ENCODE measurements around the gene PAPOLA.
A peak's percentile ranks its signal among the peaks of the same experiment; 100 is the strongest.

The PAPOLA gene

GRCh38 chr14:96589577-96589976 lies 87.4 kb downstream of the PAPOLA start:
- Histone ChIP-seq H3K36me3 (replicated peaks) (no peaks in the 10 kb centered on the region), H3K4me3 (ENCODE audit: low read depth, low read length) (no peak overlapping the region), H3K27ac (no peak overlapping the region), H3K27me3 (replicated peaks) (peaks cover 3% of the 10 kb centered on the region)
- TF ChIP-seq CTCF (IDR thresholded peaks at IDR 0.05; ENCODE audit: low read depth, low read length, missing control alignments) = no peak
- no peak for DNase-seq
- in situ Hi-C loops (cut with HindIII; ENCODE audit: low pct_ligation_motif_present, low sequenced_read_pairs) = no loop called here

GRCh38 chr14:96590190-96590864 lies 88.1 kb downstream of the PAPOLA start:
- no peaks in the 10 kb centered on the region for H3K27me3 ChIP-seq (replicated peaks)

GRCh38 chr14:96592591-96593386 lies 90.6 kb downstream of the PAPOLA start:
- H3K36me3 ChIP-seq (replicated peaks) = no peaks in the 10 kb centered on the region
- DNase-seq = no peak
- H3K27me3 ChIP-seq (replicated peaks) = no peaks in the 10 kb centered on the region
- no peak for TF ChIP-seq CTCF (IDR thresholded peaks at IDR 0.05; ENCODE audit: low read depth, low read length, missing control alignments)
- H3K4me3 ChIP-seq (ENCODE audit: low read depth, low read length) = peak overlapping the region; percentile 49
- no peak overlapping the region for H3K27ac ChIP-seq
- in situ Hi-C loops (cut with HindIII; ENCODE audit: low pct_ligation_motif_present, low sequenced_read_pairs) = no loop called here

More at GRCh38 chr14:96590190-96590864, 88.1 kb downstream of the PAPOLA start:
- no peak overlapping the region for H3K27ac ChIP-seq
- no peaks in the 10 kb centered on the region for H3K36me3 ChIP-seq (replicated peaks)
- no peak for TF ChIP-seq CTCF (IDR thresholded peaks at IDR 0.05; ENCODE audit: low read depth, low read length, missing control alignments)
- in situ Hi-C loops (cut with HindIII; ENCODE audit: low pct_ligation_motif_present, low sequenced_read_pairs) = no loop called here
- no peak for DNase-seq
- H3K4me3 ChIP-seq (ENCODE audit: low read depth, low read length) = no peak overlapping the region

- H3K36me3 ChIP-seq (replicated peaks) = no peaks in the 10 kb centered on the region
- in situ Hi-C loops (cut with HindIII; ENCODE audit: low pct_ligation_motif_present, low sequenced_read_pairs) = no loop called here
- no peaks in the 10 kb centered on the region for H3K27me3 ChIP-seq (replicated peaks)
- H3K27ac ChIP-seq = no peak overlapping the region
- TF ChIP-seq CTCF (IDR thresholded peaks at IDR 0.05; ENCODE audit: low read depth, low read length, missing control alignments) = no peak
- no peak overlapping the region for H3K4me3 ChIP-seq (ENCODE audit: low read depth, low read length)
- DNase-seq = no peak
These were observed 92.8 kb downstream of the PAPOLA start for GRCh38 chr14:96594961-96595360.

- in situ Hi-C loops (cut with HindIII; ENCODE audit: low pct_ligation_motif_present, low sequenced_read_pairs) = no loop called here
- DNase-seq = no peak
- no peaks in the 10 kb centered on the region for H3K27me3 ChIP-seq (replicated peaks)
- H3K4me3 ChIP-seq (ENCODE audit: low read depth, low read length) = no peak overlapping the region
- no peak for TF ChIP-seq CTCF (IDR thresholded peaks at IDR 0.05; ENCODE audit: low read depth, low read length, missing control alignments)
- no peak overlapping the region for H3K27ac ChIP-seq
- H3K36me3 ChIP-seq (replicated peaks) = no peaks in the 10 kb centered on the region
These were observed 95.5 kb downstream of the PAPOLA start for GRCh38 chr14:96597680-96598079.
